ENCODE data around the gene PHACTR1. TPM values are rescaled to one million over a fixed set of nuclear protein-coding genes. Genes with fewer than 3 reads are reported as not detected.

The PHACTR1 gene
- total RNA-seq, 1 experiment from 2014 or later = 15.5 TPM

DNA sequence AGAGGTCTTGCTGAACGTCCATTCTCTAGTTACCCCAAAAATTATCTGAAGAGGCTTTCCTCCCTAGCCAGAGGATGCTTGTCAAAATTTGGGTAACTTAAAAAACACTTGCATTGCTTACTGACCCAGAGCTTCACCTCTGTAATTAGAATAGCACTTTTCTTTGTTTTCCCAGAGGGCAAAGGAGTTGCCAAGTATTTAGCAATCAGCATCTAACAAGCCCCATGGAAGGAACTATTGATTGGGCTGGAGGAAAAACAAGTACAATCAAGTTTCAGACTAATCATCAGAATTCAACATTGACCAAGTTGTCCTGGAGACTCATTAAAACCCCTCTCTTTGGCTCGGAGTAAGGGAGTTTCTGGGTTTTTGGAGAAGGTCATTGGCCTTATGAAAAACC is 385.4 kb downstream of the PHACTR1 start (continued):
- no peak for TF ChIP-seq E2F5 (CRISPR knock-in tag; IDR thresholded peaks at IDR 0.05)
- no peak for TF ChIP-seq PRDM15 (CRISPR knock-in tag; IDR thresholded peaks at IDR 0.05)
- TF ChIP-seq NR2C2 (CRISPR knock-in tag; IDR thresholded peaks at IDR 0.05) = no peak

DNA sequence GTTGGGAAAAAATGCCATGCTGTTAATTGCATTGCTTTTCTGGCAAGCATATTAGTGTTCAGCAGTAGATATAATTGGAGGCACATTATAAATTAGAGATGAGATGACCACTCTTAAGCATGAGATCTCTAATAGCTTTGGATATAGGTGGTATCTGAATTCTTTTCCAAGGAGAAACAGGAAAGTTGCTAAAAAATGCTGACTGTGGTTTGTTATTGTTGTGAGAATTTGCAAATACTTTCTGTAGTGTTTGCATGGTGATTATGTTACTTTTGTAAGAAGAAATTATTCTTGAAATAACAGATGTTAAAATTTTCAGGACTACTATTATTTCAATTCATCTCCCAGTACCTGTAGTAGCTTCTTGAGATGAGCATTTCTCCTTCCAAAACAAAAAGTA is 386.6 kb downstream of the PHACTR1 start:
- no peak for ATAC-seq
- no peaks in the 10 kb centered on the region for H3K27me3 Mint-ChIP-seq (ENCODE audit: low read depth)
- DNase-seq (ENCODE audit: low spot score) = no peak
- POLR2A ChIA-PET = no interaction called here
- H3K27ac Mint-ChIP-seq = no peak overlapping the region
- peaks cover 18% of the 10 kb centered on the region for H3K4me1 Mint-ChIP-seq
- no peaks in the 10 kb centered on the region for H3K9me3 Mint-ChIP-seq
- TF ChIP-seq ZNF121 (CRISPR knock-in tag; IDR thresholded peaks at IDR 0.05) (no peak), ZNF423 (CRISPR knock-in tag; IDR thresholded peaks at IDR 0.05) (no peak), AR (CRISPR knock-in tag; IDR thresholded peaks at IDR 0.05) (no peak), NR3C1 (CRISPR knock-in tag; conservative IDR thresholded peaks at IDR 0.05; ENCODE audit: low read depth) (no peak), SOX15 (CRISPR knock-in tag; IDR thresholded peaks at IDR 0.05) (no peak), NFE2L1 (CRISPR knock-in tag; IDR thresholded peaks at IDR 0.05) (no peak), NR1H2 (CRISPR knock-in tag; IDR thresholded peaks at IDR 0.05) (no peak), ESRRA (CRISPR knock-in tag; IDR thresholded peaks at IDR 0.05; ENCODE audit: borderline replicate concordance) (no peak), KAT7 (CRISPR knock-in tag; IDR thresholded peaks at IDR 0.05; ENCODE audit: borderline replicate concordance) (no peak), SMAD3 (CRISPR knock-in tag; IDR thresholded peaks at IDR 0.05; ENCODE audit: borderline replicate concordance) (no peak), TP53 (CRISPR knock-in tag; IDR thresholded peaks at IDR 0.05) (no peak), NFATC4 (CRISPR knock-in tag; IDR thresholded peaks at IDR 0.05) (no peak), MXD4 (CRISPR knock-in tag; IDR thresholded peaks at IDR 0.05; ENCODE audit: borderline replicate concordance) (no peak), IRF1 (CRISPR knock-in tag; IDR thresholded peaks at IDR 0.05) (no peak), NR2C2 (CRISPR knock-in tag; IDR thresholded peaks at IDR 0.05) (no peak), GRHL2 (CRISPR knock-in tag; IDR thresholded peaks at IDR 0.05; ENCODE audit: insufficient replicate concordance, severe bottlenecking) (no peak)
- TF ChIP-seq, protein P1, sequence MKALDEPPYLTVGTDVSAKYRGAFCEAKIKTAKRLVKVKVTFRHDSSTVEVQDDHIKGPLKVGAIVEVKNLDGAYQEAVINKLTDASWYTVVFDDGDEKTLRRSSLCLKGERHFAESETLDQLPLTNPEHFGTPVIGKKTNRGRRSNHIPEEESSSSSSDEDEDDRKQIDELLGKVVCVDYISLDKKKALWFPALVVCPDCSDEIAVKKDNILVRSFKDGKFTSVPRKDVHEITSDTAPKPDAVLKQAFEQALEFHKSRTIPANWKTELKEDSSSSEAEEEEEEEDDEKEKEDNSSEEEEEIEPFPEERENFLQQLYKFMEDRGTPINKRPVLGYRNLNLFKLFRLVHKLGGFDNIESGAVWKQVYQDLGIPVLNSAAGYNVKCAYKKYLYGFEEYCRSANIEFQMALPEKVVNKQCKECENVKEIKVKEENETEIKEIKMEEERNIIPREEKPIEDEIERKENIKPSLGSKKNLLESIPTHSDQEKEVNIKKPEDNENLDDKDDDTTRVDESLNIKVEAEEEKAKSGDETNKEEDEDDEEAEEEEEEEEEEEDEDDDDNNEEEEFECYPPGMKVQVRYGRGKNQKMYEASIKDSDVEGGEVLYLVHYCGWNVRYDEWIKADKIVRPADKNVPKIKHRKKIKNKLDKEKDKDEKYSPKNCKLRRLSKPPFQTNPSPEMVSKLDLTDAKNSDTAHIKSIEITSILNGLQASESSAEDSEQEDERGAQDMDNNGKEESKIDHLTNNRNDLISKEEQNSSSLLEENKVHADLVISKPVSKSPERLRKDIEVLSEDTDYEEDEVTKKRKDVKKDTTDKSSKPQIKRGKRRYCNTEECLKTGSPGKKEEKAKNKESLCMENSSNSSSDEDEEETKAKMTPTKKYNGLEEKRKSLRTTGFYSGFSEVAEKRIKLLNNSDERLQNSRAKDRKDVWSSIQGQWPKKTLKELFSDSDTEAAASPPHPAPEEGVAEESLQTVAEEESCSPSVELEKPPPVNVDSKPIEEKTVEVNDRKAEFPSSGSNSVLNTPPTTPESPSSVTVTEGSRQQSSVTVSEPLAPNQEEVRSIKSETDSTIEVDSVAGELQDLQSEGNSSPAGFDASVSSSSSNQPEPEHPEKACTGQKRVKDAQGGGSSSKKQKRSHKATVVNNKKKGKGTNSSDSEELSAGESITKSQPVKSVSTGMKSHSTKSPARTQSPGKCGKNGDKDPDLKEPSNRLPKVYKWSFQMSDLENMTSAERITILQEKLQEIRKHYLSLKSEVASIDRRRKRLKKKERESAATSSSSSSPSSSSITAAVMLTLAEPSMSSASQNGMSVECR (CRISPR knock-in tag; IDR thresholded peaks at IDR 0.05; ENCODE audit: borderline replicate concordance) = no peak
- TF ChIP-seq, protein P2, sequence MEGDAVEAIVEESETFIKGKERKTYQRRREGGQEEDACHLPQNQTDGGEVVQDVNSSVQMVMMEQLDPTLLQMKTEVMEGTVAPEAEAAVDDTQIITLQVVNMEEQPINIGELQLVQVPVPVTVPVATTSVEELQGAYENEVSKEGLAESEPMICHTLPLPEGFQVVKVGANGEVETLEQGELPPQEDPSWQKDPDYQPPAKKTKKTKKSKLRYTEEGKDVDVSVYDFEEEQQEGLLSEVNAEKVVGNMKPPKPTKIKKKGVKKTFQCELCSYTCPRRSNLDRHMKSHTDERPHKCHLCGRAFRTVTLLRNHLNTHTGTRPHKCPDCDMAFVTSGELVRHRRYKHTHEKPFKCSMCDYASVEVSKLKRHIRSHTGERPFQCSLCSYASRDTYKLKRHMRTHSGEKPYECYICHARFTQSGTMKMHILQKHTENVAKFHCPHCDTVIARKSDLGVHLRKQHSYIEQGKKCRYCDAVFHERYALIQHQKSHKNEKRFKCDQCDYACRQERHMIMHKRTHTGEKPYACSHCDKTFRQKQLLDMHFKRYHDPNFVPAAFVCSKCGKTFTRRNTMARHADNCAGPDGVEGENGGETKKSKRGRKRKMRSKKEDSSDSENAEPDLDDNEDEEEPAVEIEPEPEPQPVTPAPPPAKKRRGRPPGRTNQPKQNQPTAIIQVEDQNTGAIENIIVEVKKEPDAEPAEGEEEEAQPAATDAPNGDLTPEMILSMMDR (IDR thresholded peaks at IDR 0.05) = no peak
- TF ChIP-seq, protein P3, sequence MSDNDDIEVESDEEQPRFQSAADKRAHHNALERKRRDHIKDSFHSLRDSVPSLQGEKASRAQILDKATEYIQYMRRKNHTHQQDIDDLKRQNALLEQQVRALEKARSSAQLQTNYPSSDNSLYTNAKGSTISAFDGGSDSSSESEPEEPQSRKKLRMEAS (CRISPR knock-in tag; IDR thresholded peaks at IDR 0.05) = no peak
- TF ChIP-seq, protein P4, sequence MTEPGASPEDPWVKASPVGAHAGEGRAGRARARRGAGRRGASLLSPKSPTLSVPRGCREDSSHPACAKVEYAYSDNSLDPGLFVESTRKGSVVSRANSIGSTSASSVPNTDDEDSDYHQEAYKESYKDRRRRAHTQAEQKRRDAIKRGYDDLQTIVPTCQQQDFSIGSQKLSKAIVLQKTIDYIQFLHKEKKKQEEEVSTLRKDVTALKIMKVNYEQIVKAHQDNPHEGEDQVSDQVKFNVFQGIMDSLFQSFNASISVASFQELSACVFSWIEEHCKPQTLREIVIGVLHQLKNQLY (CRISPR knock-in tag; IDR thresholded peaks at IDR 0.05) = no peak
- H3K4me3 Mint-ChIP-seq = no peak overlapping the region
- CTCF ChIA-PET = interaction anchor here (1.6 kb wide), 1 partner anchor 16 kb away, joined by 4 read pairs; no protein-coding TSS in a partner anchor
- no peaks in the 10 kb centered on the region for H3K36me3 Mint-ChIP-seq

All from WTC11 (cell line).